Spleen (tissue), 11 donors: ENCODE results near the gene CATSPER3. TPM values are rescaled to one million over a fixed set of nuclear protein-coding genes. Genes with fewer than 3 reads are reported as not detected.

Source experiments
- DNase-seq: peaks from one replicate; pipeline ENCODE4 v3.0.0-alpha.2; 2020
- H3K27ac ChIP-seq, 8 donors: fragments of 200-600 bp; sonication (generic) in 7 of 8; 1 replicate in 4 of 8; 2 replicates in 4 of 8; pipeline versions ENCODE4 v1.5.0 to v1.8.0; 2016 to 2021; ENCODE audit warnings: inconsistent platforms in 4 of 8, mild to moderate bottlenecking in 4 of 8, moderate library complexity in 1 of 8
- H3K27me3 ChIP-seq, 7 donors: fragments of 200-600 bp; sonication (generic) in 6 of 7; replicated peaks in 1 of 7; 1 replicate in 4 of 7; 2 replicates in 3 of 7; pipeline versions ENCODE4 v1.5.0 to v1.8.0; 2016 to 2021; ENCODE audit warnings: inconsistent platforms in 3 of 7, mild to moderate bottlenecking in 1 of 7
- H3K36me3 ChIP-seq, 6 donors: fragments of 200-600 bp; sonication (generic) in 5 of 6; 1 replicate in 4 of 6; 2 replicates in 2 of 6; pipeline versions ENCODE4 v1.5.0 to v1.8.0; 2016 to 2021; ENCODE audit warnings: inconsistent platforms in 2 of 6
- H3K4me1 ChIP-seq, 6 donors: fragments of 200-600 bp; sonication (generic) in 5 of 6; 1 replicate in 3 of 6; 2 replicates in 3 of 6; pipeline versions ENCODE4 v1.5.0 to v1.8.0; 2016 to 2021; ENCODE audit warnings: inconsistent platforms in 3 of 6
- H3K4me3 ChIP-seq, 8 donors: fragments of 200-600 bp; sonication (generic) in 7 of 8; 1 replicate in 4 of 8; 2 replicates in 4 of 8; pipeline versions ENCODE4 v1.5.0 to v1.8.0; 2016 to 2021; ENCODE audit warnings: inconsistent platforms in 4 of 8, mild to moderate bottlenecking in 4 of 8, moderate library complexity in 2 of 8
- H3K9me3 ChIP-seq, 8 donors: fragments of 200-600 bp; sonication (generic) in 7 of 8; 1 replicate in 4 of 8; 2 replicates in 4 of 8; pipeline versions ENCODE4 v1.5.0 to v1.8.0; 2016 to 2021; ENCODE audit warnings: inconsistent platforms in 4 of 8
- POLR2A ChIP-seq, 3 donors: fragments of 450-650 bp; IDR thresholded peaks; one replicate each; pipeline ENCODE4 v1.5.1; 2017; ENCODE audit warnings: antibody characterized with exemption in 3 of 3, mild to moderate bottlenecking in 1 of 3
- POLR2AphosphoS5 ChIP-seq, 3 donors: sonication (generic); formaldehyde crosslinking; IDR thresholded peaks; one replicate each; pipeline ENCODE4 v1.5.1; 2017; ENCODE audit warnings: antibody characterized with exemption in 3 of 3
- WGBS, 5 donors: extraction: QIAGEN DNeasy Blood & Tissue Kit in 3 of 5; methylation state at CpG; one replicate each; pipeline versions ENCODE4 v1.1.5 to v1.1.7; 2013 to 2018; 5-methylcytosine and 5-hydroxymethylcytosine counted together
- intact Hi-C: fragments of 100-400 bp; cut with DNase I; formaldehyde crosslinking; loops from one replicate; pipeline ENCODE4 v1.15.0; 2023; ENCODE audit warnings: low total_unique reads
- polyA plus RNA-seq, 3 donors: library from polyadenylated mRNA; stranded (reverse); fragments of 200-250 nt; gene quantifications; one replicate each; pipeline ENCODE4 v1.2.1, GENCODE V29; 2013
- total RNA-seq, 7 donors: library from RNA; depleted of rRNA in 3 of 7; stranded (reverse); fragments of >200 nt in 3 of 7; fragmentation: NEBNext Ultra II Directional in 4 of 7; extraction: Animal tissue kit (Norgen Biotek cat#: 25700) in 4 of 7; gene quantifications; one replicate each; pipeline versions ENCODE4 v1.1.0 to v1.2.1, GENCODE V29; 2016 to 2021
- TF ChIP-seq, protein P1 (sequence below), 11 experiments: fragments of 200-600 bp in 7 of 11; fragments of 450-650 bp in 4 of 11; sonication (generic) in 4 of 11; IDR thresholded peaks in 8 of 11; conservative IDR thresholded peaks in 3 of 11; 1 replicate in 7 of 11; 2 replicates in 4 of 11; pipeline versions ENCODE4 v1.4.0 to v1.8.0; 2016 to 2021; ENCODE audit warnings: antibody characterized with exemption in 11 of 11, inconsistent platforms in 4 of 11, mild to moderate bottlenecking in 1 of 11
- donor health status: healthy with polysubstance abuse.
- donor health status: DM: no; HTN: no; CAD: no; lungs with moderate emphysema.
- donor health status: DM: no; HTN: no; CAD: no.
- donor health status: Bipolar disorder and iron deficiency.
- donor health status: healthy.
- donor health status: DM: no; HTN: no; CAD: no.
- donor health status: DM: yes; HTN: yes; CAD: no.

CATSPER3 gene
- total and polyA plus RNA-seq, 10 donors: 0.35 to 0.89 (median 0.44) TPM; not detected in 3

DNA sequence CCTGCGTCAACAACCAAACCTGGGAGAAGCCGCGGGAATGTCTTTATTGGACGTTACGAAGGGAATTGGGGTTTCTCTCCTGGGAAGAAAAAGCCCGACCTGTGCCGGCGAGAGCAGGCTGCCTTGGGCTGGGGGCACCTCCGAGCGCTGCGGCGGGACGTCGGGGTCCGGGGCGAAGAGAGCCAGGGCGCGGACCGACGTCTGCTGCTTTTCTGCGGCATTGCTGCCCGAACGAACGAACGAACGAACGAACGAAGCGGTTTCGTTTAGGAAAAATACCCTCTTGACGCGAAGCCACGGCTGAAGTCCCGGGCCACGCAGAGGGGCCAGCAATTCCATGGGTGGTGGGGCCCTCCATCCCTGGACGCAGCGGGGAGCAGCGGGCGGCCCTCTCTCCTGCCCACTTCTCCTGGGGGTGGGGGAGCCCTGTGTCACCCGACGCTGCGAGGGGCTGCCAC lies 71.1 kb downstream of the CATSPER3 start:
- Histone ChIP-seq H3K27ac (no peak overlapping the region), H3K9me3 (no peaks in the 10 kb centered on the region), H3K4me3 (peak overlapping the region in 5 of 8 donors; percentile 2 to 58 (median 20)), H3K36me3 (no peaks in the 10 kb centered on the region), H3K4me1 (peaks cover 12 to 45% (median 37%) of the 10 kb centered on the region in 6 donors), H3K27me3 (peaks cover 12 to 100% (median 93%) of the 10 kb centered on the region in 7 donors)
- WGBS, 5 donors: 4 to 6% (median 5%) methylated on average over 37 to 42 of the region's 42 CpGs
- intact Hi-C loops: no loop called here
- no peak for DNase-seq
- TF ChIP-seq POLR2A (IDR thresholded peaks at IDR 0.05) (no peak), POLR2AphosphoS5 (IDR thresholded peaks at IDR 0.05) (peak in 1 of 3 donors; percentile 61)

DNA sequence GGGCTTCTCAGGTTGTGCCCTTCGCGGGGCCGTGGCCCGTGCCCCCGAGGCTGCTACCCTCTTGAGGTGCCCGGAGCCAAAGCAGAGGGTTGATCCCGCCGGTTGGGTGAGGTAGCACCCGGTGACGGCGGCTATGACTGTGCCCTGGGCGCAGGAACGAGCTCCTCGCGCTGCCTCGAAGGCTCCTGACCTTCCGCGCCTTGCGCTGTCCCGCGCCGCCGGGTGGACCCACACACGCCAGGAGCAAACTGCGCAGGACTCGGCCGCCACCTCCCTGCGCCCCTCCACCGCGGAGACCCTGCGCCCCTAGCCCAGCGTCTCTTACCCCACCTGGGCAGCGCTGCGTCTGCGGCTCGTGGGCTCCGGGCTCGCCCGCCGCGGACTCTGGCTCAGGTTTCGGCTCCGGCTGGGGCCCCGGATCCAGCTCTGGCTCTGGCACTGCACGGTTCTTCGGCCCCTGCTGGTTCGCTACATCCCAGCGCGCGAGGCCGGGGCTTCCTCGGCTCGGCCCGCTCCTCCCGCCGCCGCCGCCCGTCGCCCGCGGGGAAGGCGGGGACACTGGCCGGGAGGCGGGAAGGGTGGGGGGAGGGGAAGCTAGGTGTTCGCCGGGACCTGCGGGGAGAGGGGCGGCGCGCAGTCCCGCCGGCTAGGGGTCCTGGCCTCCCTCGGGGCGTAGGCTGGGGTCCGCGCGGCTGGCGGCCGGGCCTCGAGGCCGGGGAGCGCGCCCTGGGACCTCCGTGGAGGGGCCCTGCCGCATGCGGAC lies 71.7 kb downstream of the CATSPER3 start:
- Histone ChIP-seq H3K27me3 (peaks cover 11 to 100% (median 88%) of the 10 kb centered on the region in 7 donors), H3K9me3 (no peaks in the 10 kb centered on the region), H3K4me1 (peaks cover 12 to 39% (median 31%) of the 10 kb centered on the region in 6 donors), H3K4me3 (peak overlapping the region in 5 of 8 donors; percentile 10 to 58 (median 20)), H3K36me3 (no peaks in the 10 kb centered on the region), H3K27ac (no peak overlapping the region)
- no peak for DNase-seq
- intact Hi-C loops: no loop called here
- TF ChIP-seq, protein P1, sequence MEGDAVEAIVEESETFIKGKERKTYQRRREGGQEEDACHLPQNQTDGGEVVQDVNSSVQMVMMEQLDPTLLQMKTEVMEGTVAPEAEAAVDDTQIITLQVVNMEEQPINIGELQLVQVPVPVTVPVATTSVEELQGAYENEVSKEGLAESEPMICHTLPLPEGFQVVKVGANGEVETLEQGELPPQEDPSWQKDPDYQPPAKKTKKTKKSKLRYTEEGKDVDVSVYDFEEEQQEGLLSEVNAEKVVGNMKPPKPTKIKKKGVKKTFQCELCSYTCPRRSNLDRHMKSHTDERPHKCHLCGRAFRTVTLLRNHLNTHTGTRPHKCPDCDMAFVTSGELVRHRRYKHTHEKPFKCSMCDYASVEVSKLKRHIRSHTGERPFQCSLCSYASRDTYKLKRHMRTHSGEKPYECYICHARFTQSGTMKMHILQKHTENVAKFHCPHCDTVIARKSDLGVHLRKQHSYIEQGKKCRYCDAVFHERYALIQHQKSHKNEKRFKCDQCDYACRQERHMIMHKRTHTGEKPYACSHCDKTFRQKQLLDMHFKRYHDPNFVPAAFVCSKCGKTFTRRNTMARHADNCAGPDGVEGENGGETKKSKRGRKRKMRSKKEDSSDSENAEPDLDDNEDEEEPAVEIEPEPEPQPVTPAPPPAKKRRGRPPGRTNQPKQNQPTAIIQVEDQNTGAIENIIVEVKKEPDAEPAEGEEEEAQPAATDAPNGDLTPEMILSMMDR (IDR thresholded peaks at IDR 0.05 in 8 of 11, conservative IDR thresholded peaks at IDR 0.05 in 3 of 11): no peak
- TF ChIP-seq POLR2A (IDR thresholded peaks at IDR 0.05) (no peak), POLR2AphosphoS5 (IDR thresholded peaks at IDR 0.05) (no peak)
- 3 to 20% (median 5%) methylated on average over 1 to 87 of the region's 87 CpGs for WGBS, 5 donors

DNA sequence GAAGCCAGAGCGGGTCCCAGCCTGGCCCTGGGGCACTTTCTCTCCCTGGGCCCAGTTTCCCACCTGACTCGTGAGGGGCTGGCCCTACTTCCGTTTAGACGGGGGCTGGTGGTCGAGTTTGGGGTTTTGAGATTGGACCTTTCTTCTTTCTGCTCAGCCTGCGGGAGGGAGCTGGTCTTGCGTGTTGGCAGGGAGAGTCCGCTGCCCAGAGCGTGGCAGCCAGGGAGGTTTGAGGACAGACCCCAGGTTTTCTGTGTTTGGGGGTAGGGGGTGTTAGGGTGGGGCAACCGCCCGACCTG lies 72.3 kb downstream of the CATSPER3 start:
- H3K27ac ChIP-seq: no peak overlapping the region
- peak overlapping the region in 3 of 8 donors; percentile 10 to 58 (median 21) for H3K4me3 ChIP-seq
- peaks cover 12 to 34% (median 27%) of the 10 kb centered on the region in 6 donors for H3K4me1 ChIP-seq
- no peaks in the 10 kb centered on the region for H3K36me3 ChIP-seq
- no peak for DNase-seq
- TF ChIP-seq POLR2AphosphoS5 (IDR thresholded peaks at IDR 0.05) (no peak), POLR2A (IDR thresholded peaks at IDR 0.05) (no peak)
- TF ChIP-seq, protein P1 (IDR thresholded peaks at IDR 0.05 in 8 of 11, conservative IDR thresholded peaks at IDR 0.05 in 3 of 11): no peak
- no peaks in the 10 kb centered on the region for H3K9me3 ChIP-seq
- peaks cover 9 to 100% (median 88%) of the 10 kb centered on the region in 7 donors for H3K27me3 ChIP-seq
- intact Hi-C loops: no loop called here
- 3 to 7% (median 4%) methylated on average over 5 to 11 of the region's 11 CpGs for WGBS, 5 donors

DNA sequence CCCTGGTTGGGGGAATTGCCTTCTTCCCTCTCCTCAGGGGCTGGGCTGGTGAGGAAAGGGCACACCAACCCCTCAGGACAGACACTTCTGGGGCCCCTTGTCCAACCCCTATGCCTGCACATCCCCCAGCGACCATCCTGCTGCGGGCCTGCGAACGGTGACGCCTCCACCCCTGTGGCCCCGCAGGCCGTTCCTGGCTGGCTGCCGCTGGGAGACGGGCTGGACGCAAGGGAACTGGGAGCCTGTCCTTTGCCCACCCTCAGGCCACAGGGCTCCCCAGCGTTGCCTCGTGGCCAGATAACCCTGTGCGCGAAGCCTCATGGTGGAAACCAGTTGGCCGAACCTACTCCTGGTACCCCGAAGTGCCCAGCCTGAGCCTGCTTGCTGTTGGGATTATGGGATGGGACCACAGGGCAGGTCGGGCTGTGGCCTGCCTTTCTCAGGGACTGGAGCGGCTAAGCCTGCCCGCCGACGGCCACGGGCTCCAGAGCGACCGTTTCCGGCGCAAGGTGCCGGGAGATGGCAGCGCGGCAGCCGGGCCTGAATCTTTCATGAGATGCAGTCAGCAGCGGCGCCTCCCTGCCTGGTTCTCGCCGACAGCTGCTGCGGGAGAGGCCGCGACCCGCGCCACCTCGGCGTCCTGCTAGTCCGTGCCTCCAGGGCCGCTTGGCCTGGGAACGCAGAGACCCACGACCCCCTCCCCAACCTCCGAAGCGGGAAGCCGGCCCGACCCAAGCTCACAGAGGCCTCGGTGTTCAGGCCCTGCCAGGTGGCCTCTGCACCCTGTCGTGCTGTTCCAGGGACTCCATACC lies 72.8 kb downstream of the CATSPER3 start:
- Histone ChIP-seq H3K4me3 (peak overlapping the region in 1 of 8 donors; percentile 58), H3K36me3 (no peaks in the 10 kb centered on the region), H3K27ac (no peak overlapping the region), H3K27me3 (peaks cover 9 to 100% (median 88%) of the 10 kb centered on the region in 7 donors), H3K4me1 (peaks cover 12 to 32% (median 27%) of the 10 kb centered on the region in 6 donors), H3K9me3 (no peaks in the 10 kb centered on the region)
- WGBS, 5 donors: 3 to 11% (median 5%) methylated on average over 32 to 51 of the region's 51 CpGs
- no peak for TF ChIP-seq POLR2A (IDR thresholded peaks at IDR 0.05)
- TF ChIP-seq POLR2AphosphoS5 (IDR thresholded peaks at IDR 0.05): peak in 1 of 3 donors; percentile 28
- TF ChIP-seq, protein P1 (IDR thresholded peaks at IDR 0.05 in 8 of 11, conservative IDR thresholded peaks at IDR 0.05 in 3 of 11): no peak
- no peak for DNase-seq
- intact Hi-C loops: no loop called here
